GM19455 (cell line): ENCODE data around the gene IPCEF1.
"Not testable (repeated sequence)": the region's sequence is repeated elsewhere in the genome, so short reads cannot be mapped to it uniquely, and the experiment has no call there.

Experiments used
- ATAC-seq: cut with Tn5 transposase; IDR thresholded peaks from one replicate; pipeline ENCODE4 v1.9.1; 2021; ENCODE audit not compliant: unreplicated experiment

The IPCEF1 gene

GRCh38 chr6:154249499-154250298 is 106.9 kb downstream of the IPCEF1 start:
- ATAC-seq, result peak; percentile 64

GRCh38 chr6:154247119-154247861 is 109.3 kb downstream of the IPCEF1 start:
- ATAC-seq, result peak; percentile 41

GRCh38 chr6:154246723-154247118 is 109.9 kb downstream of the IPCEF1 start:
- no peak for ATAC-seq

GRCh38 chr6:154245506-154245905 is 111.1 kb downstream of the IPCEF1 start:
- no peak for ATAC-seq

GRCh38 chr6:154243793-154244750 is 112.5 kb downstream of the IPCEF1 start:
- no peak for ATAC-seq

GRCh38 chr6:154242617-154243357 is 113.8 kb downstream of the IPCEF1 start:
- ATAC-seq, result no peak

GRCh38 chr6:154241581-154241980 is 115.0 kb downstream of the IPCEF1 start:
- ATAC-seq, result no peak

- ATAC-seq, result not testable (repeated sequence)
Measured at GRCh38 chr6:154241061-154241460, 115.5 kb downstream of the IPCEF1 start.

- ATAC-seq, result no peak
Measured at GRCh38 chr6:154239392-154239791, 117.2 kb downstream of the IPCEF1 start.

- no peak for ATAC-seq
Measured at GRCh38 chr6:154238831-154239230, 117.8 kb downstream of the IPCEF1 start.

GRCh38 chr6:154236646-154237301 is 119.8 kb downstream of the IPCEF1 start:
- no peak for ATAC-seq

GRCh38 chr6:154234019-154234772 is 122.4 kb downstream of the IPCEF1 start:
- ATAC-seq, result peak; percentile 51

GRCh38 chr6:154233383-154233782 is 123.2 kb downstream of the IPCEF1 start:
- ATAC-seq, result no peak

GRCh38 chr6:154232013-154232910 is 124.3 kb downstream of the IPCEF1 start:
- ATAC-seq, result no peak

- ATAC-seq, result no peak
Measured at GRCh38 chr6:154230910-154231595, 125.5 kb downstream of the IPCEF1 start.

- no peak for ATAC-seq
Measured at GRCh38 chr6:154230393-154230792, 126.2 kb downstream of the IPCEF1 start.

- peak; percentile 76 for ATAC-seq
Measured at GRCh38 chr6:154229786-154230185, 126.8 kb downstream of the IPCEF1 start.

GRCh38 chr6:154228521-154228905 is 128.1 kb downstream of the IPCEF1 start:
- ATAC-seq, result no peak
